Cortex of kidney (tissue), 1 donor: ENCODE data around the gene ADGRF1.

Source experiments
- DNase-seq: peaks from one replicate; lab custom pipeline; 2025; lab: John Stamatoyannopoulos, UW

ADGRF1 gene

DNA sequence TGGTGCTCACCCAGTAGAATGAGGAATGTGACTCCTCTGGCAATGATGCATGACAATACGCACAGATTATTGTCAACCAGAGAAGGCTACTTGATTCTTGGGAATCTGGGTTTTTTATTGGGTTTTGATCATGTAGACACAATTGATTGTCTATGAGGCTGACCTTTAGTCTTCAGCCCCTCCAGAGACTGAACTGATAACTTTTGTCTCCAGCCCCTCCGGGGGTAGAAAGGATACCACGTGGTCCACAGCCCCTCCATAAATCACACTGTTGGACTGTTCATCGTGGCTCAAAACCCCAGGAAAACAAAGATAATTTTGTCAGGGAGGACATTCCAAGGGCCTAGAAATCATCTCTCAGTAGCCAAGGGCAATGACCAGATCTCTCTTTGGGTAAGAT lies 62.9 kb downstream of the ADGRF1 start:
- DNase-seq: no peak

DNA sequence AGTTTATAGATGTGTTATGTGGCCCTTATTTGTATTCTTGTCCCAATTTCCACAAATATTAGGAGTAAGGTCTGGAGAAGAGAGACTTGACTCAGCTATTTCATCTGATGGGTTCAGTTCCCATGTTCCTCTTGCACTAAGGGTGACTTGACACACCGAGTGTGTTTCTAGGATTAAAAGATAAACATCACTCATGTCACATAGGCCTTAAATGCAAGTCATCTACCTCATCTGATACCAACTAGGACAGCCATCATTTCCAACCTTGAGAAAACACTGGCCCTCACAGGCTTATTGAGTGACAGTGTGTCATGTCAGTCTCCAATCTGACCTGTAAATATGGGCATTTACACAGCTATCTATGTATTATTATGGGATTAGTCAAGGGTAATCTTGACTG lies 67.3 kb downstream of the ADGRF1 start:
- DNase-seq: no peak

DNA sequence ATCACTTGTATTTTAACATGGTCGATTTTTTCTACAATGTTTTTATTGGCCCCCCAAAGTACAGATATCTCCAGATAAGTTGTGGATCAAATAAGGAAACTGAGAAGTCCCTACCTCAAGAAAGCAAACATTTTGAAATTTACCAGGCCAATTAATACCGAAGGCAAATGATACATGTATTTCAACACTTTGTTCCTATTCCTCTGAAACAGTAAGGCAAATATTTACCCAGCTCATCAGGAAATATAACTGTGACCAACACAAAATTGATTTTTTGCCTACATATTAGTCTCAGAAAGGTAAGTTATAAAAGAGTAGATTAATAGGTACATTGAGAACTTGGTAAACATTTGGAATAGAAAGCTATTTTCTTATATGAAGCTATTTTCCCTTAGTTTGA lies 69.1 kb downstream of the ADGRF1 start:
- no peak for DNase-seq

- no peak for DNase-seq
These were observed 69.6 kb downstream of the ADGRF1 start for GRCh38 chr6:46972531-46972930.

DNA sequence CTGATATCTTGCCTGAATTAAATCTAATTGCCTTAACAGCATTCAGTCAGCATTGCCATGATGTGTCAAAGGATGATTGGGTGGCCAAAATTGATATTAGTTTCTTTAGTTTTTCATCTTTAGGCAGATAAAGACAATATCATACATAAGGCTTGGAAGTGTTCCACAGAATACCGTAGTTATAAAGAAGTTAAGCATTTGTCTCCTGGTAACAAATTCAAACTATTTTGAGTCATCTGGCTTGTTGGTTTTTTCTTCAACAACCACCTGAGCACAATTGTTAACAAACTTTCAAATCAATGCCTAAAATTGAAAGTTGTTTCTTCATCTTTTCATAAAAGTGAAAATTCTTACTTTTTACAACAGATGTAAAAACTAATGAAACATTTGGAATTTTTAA lies 72.9 kb downstream of the ADGRF1 start:
- no peak for DNase-seq

DNA sequence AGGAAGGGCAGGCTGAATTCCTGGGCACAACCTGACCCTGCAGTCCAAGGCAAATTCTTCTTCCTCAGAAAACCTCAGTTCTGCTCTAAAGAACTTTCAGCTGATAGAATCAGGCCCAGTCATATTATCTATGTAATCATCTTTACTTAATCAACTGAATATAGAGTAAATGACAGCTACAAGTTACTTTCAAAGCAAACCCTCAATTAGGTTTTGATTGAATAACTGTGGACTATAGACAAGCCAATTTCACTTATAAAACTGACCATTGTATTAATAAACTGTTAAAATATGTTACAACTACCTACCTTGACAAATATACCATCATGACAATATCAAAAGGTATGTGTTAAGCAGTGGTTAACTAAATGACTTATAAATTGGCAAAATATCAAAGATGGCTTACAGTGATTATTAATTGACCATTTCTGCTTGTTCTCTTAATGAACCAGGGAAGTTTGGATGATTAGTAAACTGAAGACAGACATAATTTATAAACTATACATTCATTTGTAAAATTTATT lies 74.2 kb downstream of the ADGRF1 start:
- no peak for DNase-seq

DNA sequence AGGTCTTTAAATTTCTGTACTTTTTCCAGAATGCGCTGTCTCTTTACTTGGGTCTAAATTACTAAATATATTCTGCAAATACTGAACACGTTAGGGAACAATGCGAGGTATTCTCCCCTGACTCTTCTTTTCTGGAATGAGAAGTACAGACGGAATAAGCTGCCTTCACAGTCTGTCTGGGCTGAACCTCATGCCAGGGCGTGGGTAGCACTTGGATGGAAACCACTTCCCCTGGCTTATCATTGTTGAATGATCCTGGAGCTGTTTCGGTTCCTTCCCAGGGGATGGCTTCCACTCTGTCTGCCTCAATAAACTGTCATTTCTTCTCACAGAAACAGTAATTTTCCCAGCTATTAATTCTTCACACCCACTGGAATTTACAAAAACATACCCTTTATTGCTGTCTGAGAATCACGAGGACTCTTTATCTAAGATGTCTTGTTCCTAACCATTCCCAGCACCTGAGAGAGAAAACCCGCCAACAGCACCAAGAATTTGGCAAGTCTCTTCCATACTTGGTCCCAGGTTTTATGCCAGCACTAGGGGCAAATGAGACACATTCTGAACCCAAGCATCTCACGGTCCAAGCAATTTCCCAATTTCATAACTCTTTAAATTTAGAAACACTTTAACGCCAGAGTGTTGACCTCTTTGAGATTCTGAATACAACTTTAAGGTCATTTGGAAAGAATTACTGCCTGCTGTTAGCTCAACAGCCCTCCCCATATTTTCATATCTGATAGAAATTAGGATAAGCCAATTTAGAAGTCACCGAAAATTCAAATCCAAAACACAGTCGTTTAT lies 77.2 kb downstream of the ADGRF1 start:
- no peak for DNase-seq

DNA sequence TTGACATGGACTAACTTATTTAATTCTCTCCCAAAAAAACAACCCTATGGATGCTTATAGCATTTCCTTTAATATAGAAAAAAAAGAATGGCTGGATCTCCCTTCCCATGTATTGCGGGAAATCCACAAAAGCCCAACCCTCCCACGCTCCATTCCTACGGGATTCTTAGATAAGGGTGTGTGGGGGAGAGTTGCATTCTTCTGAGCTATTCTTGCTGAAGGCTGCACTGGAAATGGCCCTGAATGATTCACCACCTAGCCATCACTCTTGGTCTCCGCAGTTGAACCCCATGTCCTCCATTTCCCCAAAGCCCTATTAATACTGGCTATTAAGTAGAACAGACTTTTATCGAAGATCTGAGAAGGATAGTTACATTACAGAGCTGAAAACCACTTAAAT lies 78.5 kb downstream of the ADGRF1 start:
- DNase-seq: no peak

- no peak for DNase-seq
These were observed 79.1 kb downstream of the ADGRF1 start for GRCh38 chr6:46963039-46963438.

DNA sequence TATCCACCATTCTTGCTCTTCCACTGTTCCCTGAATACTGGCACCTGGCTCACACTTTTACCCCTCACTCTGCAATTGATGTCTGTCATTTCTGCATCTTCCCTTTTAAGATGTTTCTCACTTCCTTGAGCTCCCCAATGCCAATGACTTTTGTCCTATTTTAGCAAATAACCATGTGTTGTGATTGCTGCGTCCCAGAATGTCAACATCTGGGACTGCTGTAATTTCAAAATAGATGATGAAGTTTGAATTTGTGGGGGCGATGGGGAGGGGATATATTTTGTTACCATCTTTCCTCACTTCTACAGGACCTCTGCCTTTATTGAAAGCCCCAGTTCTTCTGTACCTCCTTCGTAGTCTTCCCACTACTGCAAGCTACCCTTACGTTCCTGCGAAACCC lies 80.4 kb downstream of the ADGRF1 start:
- DNase-seq: no peak

- DNase-seq: no peak
These were observed 80.9 kb downstream of the ADGRF1 start for GRCh38 chr6:46961232-46961631.

DNA sequence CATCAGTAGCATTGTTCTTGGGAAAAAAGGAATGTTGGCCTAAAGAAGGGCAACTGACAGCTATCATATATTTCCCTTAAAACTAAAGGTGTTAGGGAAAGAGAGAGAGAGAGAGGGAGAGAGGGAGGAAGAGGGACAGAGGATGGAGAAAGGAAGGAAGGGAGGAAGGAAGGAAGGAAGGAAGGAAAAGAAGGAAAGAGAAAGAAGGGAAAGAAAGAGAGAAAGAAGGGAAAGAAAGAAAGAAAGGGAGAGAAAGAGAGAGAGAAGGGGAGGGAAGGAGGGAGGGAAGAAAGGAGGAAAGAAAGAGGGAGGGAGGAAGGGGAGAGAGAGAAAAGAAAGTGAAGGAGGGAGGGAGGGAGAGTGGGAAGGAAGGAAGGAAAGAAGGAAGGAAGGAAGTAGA lies 82.7 kb downstream of the ADGRF1 start:
- no peak for DNase-seq

DNA sequence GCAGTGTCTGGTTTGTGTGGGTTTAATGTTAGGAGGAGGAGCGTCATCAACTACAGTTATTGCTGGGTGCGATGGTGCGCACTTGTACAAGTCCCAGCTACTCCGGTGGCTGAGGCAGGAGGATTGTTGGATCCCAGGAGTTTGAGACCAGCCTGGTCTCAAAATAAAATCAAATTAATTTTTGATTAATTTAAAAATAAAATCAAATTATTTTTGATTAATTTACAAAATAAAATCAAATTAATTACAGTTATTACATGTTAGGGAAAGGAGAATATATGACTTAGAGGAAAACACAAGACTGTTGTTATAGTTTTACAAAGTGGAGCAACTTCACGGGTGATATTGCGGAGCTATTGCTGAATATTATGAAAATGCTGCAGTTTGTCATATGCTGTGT lies 85.7 kb downstream of the ADGRF1 start:
- no peak for DNase-seq

DNA sequence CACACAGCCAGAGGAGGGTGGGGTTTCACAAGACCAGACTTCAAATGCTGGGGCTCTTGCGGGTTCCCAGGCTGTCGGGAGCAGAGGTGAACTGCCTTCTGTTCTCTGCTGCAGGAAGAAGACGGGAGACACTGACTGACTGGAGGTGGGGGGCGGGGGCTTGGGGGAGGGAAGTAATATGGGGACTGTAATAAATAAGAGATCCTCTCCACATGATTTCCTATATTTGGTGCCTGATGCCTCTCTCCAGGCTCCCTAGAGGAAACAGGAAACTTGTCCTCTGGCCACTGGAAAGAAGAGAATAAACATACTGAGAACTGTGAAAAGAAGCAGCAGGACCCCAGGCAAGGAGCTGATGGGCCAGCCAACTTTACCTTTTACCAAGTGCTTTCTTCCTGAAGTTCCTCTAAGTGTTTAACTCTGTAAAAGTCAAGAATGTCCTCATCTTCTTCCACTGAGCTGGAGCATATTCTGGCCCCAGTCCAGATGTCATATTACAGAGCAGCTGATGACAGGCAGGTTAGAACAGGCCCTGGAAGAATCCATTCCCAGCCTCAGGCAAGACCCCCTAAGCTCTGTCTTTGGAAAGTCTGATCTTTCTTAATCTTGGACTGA lies 87.2 kb downstream of the ADGRF1 start:
- DNase-seq: no peak

GRCh38 chr6:46953921-46954320 lies 88.2 kb downstream of the ADGRF1 start:
- no peak for DNase-seq

GRCh38 chr6:46949632-46950280 lies 92.4 kb downstream of the ADGRF1 start:
- DNase-seq: no peak

- DNase-seq: no peak
These were observed 93.4 kb downstream of the ADGRF1 start for GRCh38 chr6:46948699-46949098.
